H1 (cell line): ENCODE results near the gene TPP1. TPM values are rescaled to one million over a fixed set of nuclear protein-coding genes. Genes with fewer than 3 reads are reported as not detected.

Source experiments
- ASH2L ChIP-seq: fragments of 200-600, 300-600 bp; sonication (generic); IDR thresholded peaks from one replicate; pipeline ENCODE4 v1.7.1; 2017; ENCODE audit warnings: low read length
- BACH1 ChIP-seq: IDR thresholded peaks from 2 replicates; pipeline ENCODE4 v1.6.1; 2012; ENCODE audit warnings: low read length, improper control_type of control experiment
- BCL11A ChIP-seq, 2 experiments: IDR thresholded peaks; one replicate each; pipeline ENCODE4 v1.6.1; 2011; ENCODE audit warnings: low read depth in 2 of 2, low read length in 2 of 2, mild to moderate bottlenecking in 2 of 2
- FOSL1 ChIP-seq: IDR thresholded peaks from 2 replicates; pipeline ENCODE4 v1.6.1; 2011; ENCODE audit warnings: mild to moderate bottlenecking, low read depth, low read length, moderate library complexity; ENCODE audit not compliant: insufficient read depth
- HDAC2 ChIP-seq, 2 experiments: fragments of 300-600 bp in 1 of 2; sonication (generic) in 1 of 2; IDR thresholded peaks; 2 replicates each; pipeline ENCODE4 v1.6.1; 2011 to 2012; ENCODE audit warnings: low read depth in 2 of 2, low read length in 2 of 2, mild to moderate bottlenecking in 2 of 2, moderate library complexity in 2 of 2, borderline replicate concordance in 1 of 2, inconsistent platforms in 1 of 2
- KDM1A ChIP-seq: fragments of 200-600, 300-600 bp; sonication (generic); IDR thresholded peaks from 2 replicates; pipeline ENCODE4 v1.7.1; 2016; ENCODE audit warnings: mild to moderate bottlenecking, low read length, borderline replicate concordance
- KDM5A ChIP-seq: fragments of 200-600 bp; IDR thresholded peaks from 2 replicates; pipeline ENCODE4 v1.7.1; 2012; ENCODE audit warnings: mild to moderate bottlenecking, low read length, inconsistent platforms, mixed read lengths
- NANOG ChIP-seq: IDR thresholded peaks from 2 replicates; pipeline ENCODE4 v1.6.1; 2011; ENCODE audit warnings: low read length, low read depth, mild to moderate bottlenecking, inconsistent platforms; ENCODE audit not compliant: insufficient read depth, poor library complexity, severe bottlenecking
- POU5F1 ChIP-seq: IDR thresholded peaks from 2 replicates; pipeline ENCODE4 v1.6.1; 2011; ENCODE audit warnings: low read depth, mild to moderate bottlenecking, low read length, moderate library complexity
- RBBP5 ChIP-seq: IDR thresholded peaks from 2 replicates; pipeline ENCODE4 v1.7.1; 2012; ENCODE audit warnings: low read depth, mild to moderate bottlenecking, inconsistent platforms, low read length, moderate library complexity, borderline replicate concordance
- SIX5 ChIP-seq: IDR thresholded peaks from 2 replicates; pipeline ENCODE4 v1.6.1; 2011; ENCODE audit warnings: mild to moderate bottlenecking, low read depth, low read length
- TBP ChIP-seq: IDR thresholded peaks from 2 replicates; pipeline ENCODE4 v1.6.1; 2011; ENCODE audit warnings: low read depth, low read length, improper control_type of control experiment
- ZNF274 ChIP-seq: IDR thresholded peaks from 2 replicates; pipeline ENCODE4 v1.7.0; 2012; ENCODE audit warnings: low read length, borderline replicate concordance; ENCODE audit errors: extremely low read depth
- polyA plus RNA-seq, 7 experiments: library from polyadenylated mRNA; depleted of rRNA in 3 of 7; stranded (reverse) in 5 of 7; unstranded in 2 of 7; fragments of >200 nt in 5 of 7; fragments of 200-250 nt in 2 of 7; gene quantifications; 1 replicate in 5 of 7; 2 replicates in 1 of 7; 4 replicates in 1 of 7; pipeline versions ENCODE4 v1.2.1 to v1.2.3, GENCODE V29; 2011 to 2013; ENCODE audit warnings: missing spikeins in 2 of 7, mixed read lengths in 2 of 7
- total RNA-seq: library from RNA; stranded (reverse); fragmentation: NEBNext Ultra II Directional; extraction: Animal tissue kit (Norgen Biotek cat#: 25700); gene quantifications from 2 replicates; pipeline ENCODE4 v1.2.1, GENCODE V29; 2021
- TF ChIP-seq, protein P1 (sequence below), 3 experiments: IDR thresholded peaks; 1 replicate in 2 of 3; 2 replicates in 1 of 3; pipeline versions ENCODE4 v1.5.1 to v1.6.1; 2011; ENCODE audit warnings: low read length in 3 of 3, mild to moderate bottlenecking in 3 of 3, inconsistent platforms in 2 of 3, low read depth in 1 of 3, moderate library complexity in 1 of 3; ENCODE audit not compliant: insufficient read depth in 1 of 3; ENCODE audit errors: control extremely low read depth in 1 of 3
- TF ChIP-seq, protein P2 (sequence below): IDR thresholded peaks from 2 replicates; pipeline ENCODE4 v1.6.1; 2012; ENCODE audit warnings: low read length, inconsistent platforms
- TF ChIP-seq, protein P3 (sequence below): IDR thresholded peaks from 2 replicates; pipeline ENCODE4 v1.6.1; 2012; ENCODE audit warnings: inconsistent platforms
- TF ChIP-seq, protein P4 (sequence below): IDR thresholded peaks from 2 replicates; pipeline ENCODE4 v1.6.1; 2011; ENCODE audit warnings: low read length, improper control_type of control experiment

Gene TPP1
- total and polyA plus RNA-seq, 2 of the 8 experiments (the other 6 are each of a cell fraction or from before 2014, with no cell fraction given): 36.1 to 77.5 TPM

DNA sequence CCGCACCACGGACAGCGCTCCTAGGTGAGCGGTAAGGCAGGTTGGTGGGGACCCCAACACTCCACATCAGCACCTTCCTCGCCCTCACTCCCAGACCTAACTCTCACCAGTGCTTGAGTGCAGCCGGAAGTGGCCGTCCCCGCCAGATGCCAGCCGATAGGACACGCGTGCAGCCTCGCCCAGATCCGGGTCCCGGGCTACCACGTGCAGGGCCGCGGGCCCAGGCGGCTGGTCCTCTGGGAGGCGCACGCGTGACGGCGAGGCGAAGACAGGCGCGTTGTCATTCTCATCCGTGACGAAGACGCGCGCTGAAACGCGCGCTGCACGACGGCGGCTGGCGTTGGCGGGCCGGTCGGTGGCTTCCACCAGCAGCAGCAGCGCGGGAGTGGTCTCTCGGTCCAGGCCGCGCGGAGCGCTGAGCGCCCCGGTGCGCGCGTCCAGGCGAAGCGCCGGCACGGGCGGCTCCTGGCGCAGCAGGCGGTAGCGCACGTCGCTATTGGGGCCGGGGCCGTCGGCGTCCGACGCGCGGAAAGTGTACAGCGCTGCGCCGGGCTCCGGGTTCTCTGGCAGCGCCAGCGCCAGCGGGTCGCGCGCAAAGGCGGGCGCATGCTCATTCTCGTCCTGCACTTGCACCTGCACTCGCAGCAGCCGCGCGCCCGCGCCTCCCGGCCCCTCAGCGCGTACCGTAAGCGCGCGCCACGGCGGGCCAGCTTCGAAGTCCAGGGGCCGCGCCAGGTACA lies 10.8 kb upstream of the TPP1 start (continued):
- TF ChIP-seq, protein P1, sequence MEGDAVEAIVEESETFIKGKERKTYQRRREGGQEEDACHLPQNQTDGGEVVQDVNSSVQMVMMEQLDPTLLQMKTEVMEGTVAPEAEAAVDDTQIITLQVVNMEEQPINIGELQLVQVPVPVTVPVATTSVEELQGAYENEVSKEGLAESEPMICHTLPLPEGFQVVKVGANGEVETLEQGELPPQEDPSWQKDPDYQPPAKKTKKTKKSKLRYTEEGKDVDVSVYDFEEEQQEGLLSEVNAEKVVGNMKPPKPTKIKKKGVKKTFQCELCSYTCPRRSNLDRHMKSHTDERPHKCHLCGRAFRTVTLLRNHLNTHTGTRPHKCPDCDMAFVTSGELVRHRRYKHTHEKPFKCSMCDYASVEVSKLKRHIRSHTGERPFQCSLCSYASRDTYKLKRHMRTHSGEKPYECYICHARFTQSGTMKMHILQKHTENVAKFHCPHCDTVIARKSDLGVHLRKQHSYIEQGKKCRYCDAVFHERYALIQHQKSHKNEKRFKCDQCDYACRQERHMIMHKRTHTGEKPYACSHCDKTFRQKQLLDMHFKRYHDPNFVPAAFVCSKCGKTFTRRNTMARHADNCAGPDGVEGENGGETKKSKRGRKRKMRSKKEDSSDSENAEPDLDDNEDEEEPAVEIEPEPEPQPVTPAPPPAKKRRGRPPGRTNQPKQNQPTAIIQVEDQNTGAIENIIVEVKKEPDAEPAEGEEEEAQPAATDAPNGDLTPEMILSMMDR (IDR thresholded peaks at IDR 0.05; ENCODE audit: control extremely low read depth in 1 of 3, insufficient read depth in 1 of 3, low read depth in 1 of 3, low read length in 3 of 3): no peak
- TF ChIP-seq HDAC2 (IDR thresholded peaks at IDR 0.05; ENCODE audit: borderline replicate concordance in 1 of 2, low read depth in 2 of 2, low read length in 2 of 2) (peak in 1 of 2 experiments; percentile 68; a peak in 2 of 4 replicates), KDM5A (no peak), ZNF274 (no peak), KDM1A (no peak), ASH2L (peak; percentile 26), NANOG (no peak), BCL11A (IDR thresholded peaks at IDR 0.05; ENCODE audit: low read depth in 2 of 2, low read length in 2 of 2) (no peak), RBBP5 (no peak), FOSL1 (no peak), TBP (no peak), POU5F1 (no peak), BACH1 (no peak), SIX5 (no peak)
- TF ChIP-seq, protein P2, sequence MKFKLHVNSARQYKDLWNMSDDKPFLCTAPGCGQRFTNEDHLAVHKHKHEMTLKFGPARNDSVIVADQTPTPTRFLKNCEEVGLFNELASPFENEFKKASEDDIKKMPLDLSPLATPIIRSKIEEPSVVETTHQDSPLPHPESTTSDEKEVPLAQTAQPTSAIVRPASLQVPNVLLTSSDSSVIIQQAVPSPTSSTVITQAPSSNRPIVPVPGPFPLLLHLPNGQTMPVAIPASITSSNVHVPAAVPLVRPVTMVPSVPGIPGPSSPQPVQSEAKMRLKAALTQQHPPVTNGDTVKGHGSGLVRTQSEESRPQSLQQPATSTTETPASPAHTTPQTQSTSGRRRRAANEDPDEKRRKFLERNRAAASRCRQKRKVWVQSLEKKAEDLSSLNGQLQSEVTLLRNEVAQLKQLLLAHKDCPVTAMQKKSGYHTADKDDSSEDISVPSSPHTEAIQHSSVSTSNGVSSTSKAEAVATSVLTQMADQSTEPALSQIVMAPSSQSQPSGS: no peak
- TF ChIP-seq, protein P3, sequence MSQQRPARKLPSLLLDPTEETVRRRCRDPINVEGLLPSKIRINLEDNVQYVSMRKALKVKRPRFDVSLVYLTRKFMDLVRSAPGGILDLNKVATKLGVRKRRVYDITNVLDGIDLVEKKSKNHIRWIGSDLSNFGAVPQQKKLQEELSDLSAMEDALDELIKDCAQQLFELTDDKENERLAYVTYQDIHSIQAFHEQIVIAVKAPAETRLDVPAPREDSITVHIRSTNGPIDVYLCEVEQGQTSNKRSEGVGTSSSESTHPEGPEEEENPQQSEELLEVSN: peak; percentile 97
- TF ChIP-seq, protein P4, sequence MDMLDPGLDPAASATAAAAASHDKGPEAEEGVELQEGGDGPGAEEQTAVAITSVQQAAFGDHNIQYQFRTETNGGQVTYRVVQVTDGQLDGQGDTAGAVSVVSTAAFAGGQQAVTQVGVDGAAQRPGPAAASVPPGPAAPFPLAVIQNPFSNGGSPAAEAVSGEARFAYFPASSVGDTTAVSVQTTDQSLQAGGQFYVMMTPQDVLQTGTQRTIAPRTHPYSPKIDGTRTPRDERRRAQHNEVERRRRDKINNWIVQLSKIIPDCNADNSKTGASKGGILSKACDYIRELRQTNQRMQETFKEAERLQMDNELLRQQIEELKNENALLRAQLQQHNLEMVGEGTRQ: no peak
